CD4-positive, CD25-positive, alpha-beta regulatory T cell (primary cell): ENCODE measurements around the gene PHOX2A. TPM values are rescaled to one million over a fixed set of nuclear protein-coding genes. Genes with fewer than 3 reads are reported as not detected.

Experiments
- ATAC-seq, 2 donors: fragments of 150-1000 bp; cut with Tn5 transposase; one replicate each; pipeline ENCODE4 v1.10.0; 2021; ENCODE audit warnings: low read depth in 2 of 2, moderate number of reproducible peaks in 2 of 2, moderate library complexity in 1 of 2
- DNase-seq, 3 donors: peaks; one replicate each; pipeline versions ENCODE4 v3.0.0 to v3.0.0-alpha.2; 2012 to 2022; ENCODE audit warnings: mixed read lengths in 1 of 3
- H3K27ac ChIP-seq: one replicate; pipeline ENCODE4 v1.7.0; 2013; ENCODE audit warnings: mild to moderate bottlenecking, low read length; ENCODE audit not compliant: insufficient read depth, poor library complexity, severe bottlenecking
- H3K27me3 ChIP-seq: one replicate; pipeline ENCODE4 v1.7.0; 2013; ENCODE audit warnings: low read length; ENCODE audit not compliant: control insufficient read depth, insufficient read depth
- H3K36me3 ChIP-seq: one replicate; pipeline ENCODE4 v1.7.0; 2013; ENCODE audit warnings: mild to moderate bottlenecking, low read length, moderate library complexity; ENCODE audit not compliant: control insufficient read depth, insufficient read depth
- H3K4me1 ChIP-seq: 2 replicates; pipeline ENCODE4 v1.7.0; 2013; ENCODE audit warnings: mild to moderate bottlenecking, low read length; ENCODE audit not compliant: insufficient read depth, control insufficient read depth, poor library complexity, severe bottlenecking
- H3K4me3 ChIP-seq: one replicate; pipeline ENCODE4 v1.7.0; 2013; ENCODE audit warnings: low read depth, mild to moderate bottlenecking, low read length, moderate library complexity
- H3K9me3 ChIP-seq, 2 experiments: 1 replicate in 1 of 2; 2 replicates in 1 of 2; pipeline ENCODE4 v1.7.0; 2013; ENCODE audit warnings: low read length in 2 of 2, mild to moderate bottlenecking in 1 of 2, moderate library complexity in 1 of 2; ENCODE audit not compliant: control insufficient read depth in 2 of 2
- H3K27ac Mint-ChIP-seq, 3 donors: one replicate each; pipeline ENCODE4 v1.8.0; 2020 to 2022; ENCODE audit warnings: mild to moderate bottlenecking in 3 of 3, mixed read lengths in 3 of 3, moderate library complexity in 2 of 3
- H3K27me3 Mint-ChIP-seq: one replicate; pipeline ENCODE4 v1.8.0; 2022; ENCODE audit warnings: mild to moderate bottlenecking, mixed read lengths
- H3K36me3 Mint-ChIP-seq: one replicate; pipeline ENCODE4 v1.8.0; 2020; ENCODE audit warnings: mixed read lengths
- H3K4me1 Mint-ChIP-seq, 4 donors: one replicate each; pipeline ENCODE4 v1.8.0; 2020 to 2022; ENCODE audit warnings: mixed read lengths in 4 of 4, mild to moderate bottlenecking in 1 of 4
- H3K4me3 Mint-ChIP-seq, 4 donors: one replicate each; pipeline ENCODE4 v1.8.0; 2020 to 2022; ENCODE audit warnings: mild to moderate bottlenecking in 4 of 4, mixed read lengths in 4 of 4, moderate library complexity in 3 of 4
- H3K9me3 Mint-ChIP-seq, 7 donors: one replicate each; pipeline ENCODE4 v1.8.0; 2020 to 2022; ENCODE audit warnings: mixed read lengths in 7 of 7, mild to moderate bottlenecking in 3 of 7, moderate library complexity in 2 of 7
- polyA plus RNA-seq, 4 donors: library from polyadenylated mRNA; unstranded; fragments of 300-500 nt; fragmentation: Illumina TruSeq; gene quantifications; one replicate each; pipeline ENCODE4 v1.2.3, GENCODE V29; 2021
- total RNA-seq: library from RNA; stranded (reverse); gene quantifications from one replicate; pipeline ENCODE4 v1.2.3, GENCODE V29; 2022

PHOX2A gene
- total and polyA plus RNA-seq, 5 donors from 2014 or later, result not detected

DNA sequence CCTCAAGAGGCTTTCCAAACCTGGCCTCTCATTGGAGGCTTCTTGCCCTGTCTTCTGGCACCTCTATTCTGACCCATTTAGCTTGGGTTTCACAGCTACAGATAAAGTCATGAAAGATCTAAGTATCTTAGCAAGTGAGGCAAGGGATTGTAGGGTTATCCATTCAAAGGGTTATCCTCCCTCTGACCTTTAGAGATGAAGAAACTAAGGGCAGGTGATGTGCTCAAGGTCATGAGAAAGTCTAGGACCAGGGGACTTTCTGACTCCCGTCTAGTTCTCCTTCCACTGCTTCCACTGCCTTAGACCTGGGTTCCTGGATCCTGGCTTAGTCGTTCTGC, 7.2 kb downstream of the PHOX2A start:
- Histone ChIP-seq H3K4me3 (no peak overlapping the region), H3K27ac (no peak overlapping the region), H3K4me1 (peaks cover 18% of the 10 kb centered on the region), H3K36me3 (peaks cover 32% of the 10 kb centered on the region), H3K9me3 (no peaks in the 10 kb centered on the region), H3K27me3 (peaks cover 2% of the 10 kb centered on the region)
- peaks cover 27% of the 10 kb centered on the region for H3K27me3 Mint-ChIP-seq
- H3K4me1 Mint-ChIP-seq, result peaks cover 5 to 16% (median 10%) of the 10 kb centered on the region in 4 donors
- no peak for ATAC-seq
- peak overlapping the region in 1 of 3 donors; percentile 39 for H3K27ac Mint-ChIP-seq
- H3K4me3 Mint-ChIP-seq, result no peak overlapping the region
- DNase-seq, result no peak
- no peaks in the 10 kb centered on the region for H3K9me3 Mint-ChIP-seq
- peaks cover 18% of the 10 kb centered on the region for H3K36me3 Mint-ChIP-seq

DNA sequence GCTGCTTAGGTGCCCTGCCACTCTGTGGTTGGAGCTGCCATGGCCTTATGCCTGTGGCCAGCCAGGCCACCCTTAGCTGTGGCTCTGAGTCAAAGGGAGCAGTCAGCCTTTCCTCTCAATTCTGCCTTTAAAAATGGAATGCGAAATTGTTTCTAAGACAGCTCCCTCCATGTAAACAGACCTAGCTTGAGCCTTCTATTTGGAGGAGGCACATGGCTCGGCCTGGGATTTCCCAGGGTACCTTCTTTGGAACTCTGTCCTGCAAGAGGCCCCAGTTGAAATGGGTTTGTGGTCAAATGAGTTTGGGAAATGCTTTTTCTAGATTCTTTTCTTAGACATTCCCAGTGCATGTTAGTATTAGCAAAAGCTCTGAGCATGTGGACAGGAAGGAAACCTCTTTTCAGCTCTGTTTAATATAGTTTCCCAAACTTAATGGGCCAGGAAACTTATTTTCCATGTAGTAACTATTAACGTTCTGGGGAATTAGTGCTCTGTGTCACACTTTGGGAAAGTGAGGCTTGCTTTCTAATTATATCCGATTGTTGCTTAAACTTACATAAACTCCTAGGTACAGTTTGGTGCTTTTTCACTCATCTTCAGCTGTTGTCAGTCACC, 7.8 kb downstream of the PHOX2A start:
- H3K4me3 Mint-ChIP-seq, result no peak overlapping the region
- H3K27ac Mint-ChIP-seq, result peak overlapping the region in 1 of 3 donors; percentile 39
- H3K9me3 Mint-ChIP-seq, result no peaks in the 10 kb centered on the region
- H3K4me1 ChIP-seq, result peaks cover 18% of the 10 kb centered on the region
- no peak overlapping the region for H3K4me3 ChIP-seq
- H3K36me3 ChIP-seq, result peaks cover 37% of the 10 kb centered on the region
- no peaks in the 10 kb centered on the region for H3K9me3 ChIP-seq
- peaks cover 22% of the 10 kb centered on the region for H3K27me3 Mint-ChIP-seq
- peaks cover 5 to 15% (median 9%) of the 10 kb centered on the region in 4 donors for H3K4me1 Mint-ChIP-seq
- ATAC-seq, result no peak
- DNase-seq, result no peak
- no peak overlapping the region for H3K27ac ChIP-seq
- no peaks in the 10 kb centered on the region for H3K27me3 ChIP-seq
- peaks cover 23% of the 10 kb centered on the region for H3K36me3 Mint-ChIP-seq

DNA sequence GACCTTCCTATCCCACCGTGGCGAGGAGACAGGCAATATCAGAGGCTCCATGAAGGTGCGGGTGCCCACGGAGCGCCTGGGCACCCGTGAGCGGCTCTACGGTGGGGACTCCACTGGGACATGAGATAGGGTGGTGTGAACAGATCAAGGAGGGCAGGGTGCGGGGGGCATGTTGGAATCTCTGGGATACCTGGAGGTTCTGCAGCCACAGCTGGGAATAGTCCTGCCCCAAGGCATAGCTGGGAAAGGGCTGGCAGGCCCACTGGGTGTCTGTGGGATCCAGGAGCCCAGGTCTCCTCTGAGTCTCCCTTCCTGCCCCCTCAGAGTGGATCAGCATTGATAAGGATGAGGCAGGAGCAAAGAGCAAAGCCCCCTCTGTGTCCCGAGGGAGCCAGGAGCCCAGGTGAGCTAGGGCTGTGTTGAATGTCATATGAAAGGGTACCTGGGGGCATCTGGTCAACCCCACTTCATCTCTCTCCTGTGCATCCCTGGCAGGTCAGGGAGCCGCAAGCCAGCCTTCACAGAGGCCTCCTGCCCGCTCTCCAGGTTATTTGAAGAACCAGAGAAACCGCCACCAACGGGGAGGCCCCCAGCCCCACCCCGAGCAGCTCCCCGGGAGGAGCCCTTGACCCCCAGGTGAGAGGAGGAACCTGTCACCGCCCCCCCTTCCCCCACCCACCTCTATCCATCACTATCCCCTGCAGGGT, 8.5 kb downstream of the PHOX2A start:
- Mint-ChIP-seq H3K36me3 (peaks cover 24% of the 10 kb centered on the region), H3K27me3 (peaks cover 15% of the 10 kb centered on the region), H3K4me1 (peaks cover 4 to 10% (median 5%) of the 10 kb centered on the region in 4 donors), H3K9me3 (no peaks in the 10 kb centered on the region), H3K27ac (no peak overlapping the region), H3K4me3 (no peak overlapping the region)
- ATAC-seq (no peak), DNase-seq (no peak)
- Histone ChIP-seq H3K27me3 (no peaks in the 10 kb centered on the region), H3K4me1 (peaks cover 13% of the 10 kb centered on the region), H3K9me3 (no peaks in the 10 kb centered on the region), H3K36me3 (peaks cover 38% of the 10 kb centered on the region), H3K4me3 (no peak overlapping the region), H3K27ac (no peak overlapping the region)

- H3K4me3 Mint-ChIP-seq, result no peak overlapping the region
- no peaks in the 10 kb centered on the region for H3K9me3 Mint-ChIP-seq
- no peak overlapping the region for H3K27ac Mint-ChIP-seq
- ATAC-seq, result no peak
- Histone ChIP-seq H3K27me3 (no peaks in the 10 kb centered on the region), H3K4me3 (no peak overlapping the region), H3K27ac (no peak overlapping the region), H3K36me3 (peaks cover 42% of the 10 kb centered on the region), H3K9me3 (no peaks in the 10 kb centered on the region), H3K4me1 (peaks cover 7% of the 10 kb centered on the region)
- peaks cover 0 to 5% (median 2%) of the 10 kb centered on the region in 4 donors for H3K4me1 Mint-ChIP-seq
- peaks cover 24% of the 10 kb centered on the region for H3K36me3 Mint-ChIP-seq
- H3K27me3 Mint-ChIP-seq, result peaks cover 11% of the 10 kb centered on the region
- no peak for DNase-seq
Measured at GRCh38 chr11:72234920-72235319, 9.1 kb downstream of the PHOX2A start.

- Histone ChIP-seq H3K36me3 (peaks cover 46% of the 10 kb centered on the region), H3K9me3 (no peaks in the 10 kb centered on the region), H3K4me3 (no peak overlapping the region), H3K4me1 (peaks cover 2% of the 10 kb centered on the region), H3K27me3 (no peaks in the 10 kb centered on the region), H3K27ac (no peak overlapping the region)
- Mint-ChIP-seq H3K4me3 (no peak overlapping the region), H3K36me3 (peaks cover 24% of the 10 kb centered on the region), H3K9me3 (no peaks in the 10 kb centered on the region), H3K4me1 (peaks cover 0 to 5% (median 2%) of the 10 kb centered on the region in 4 donors), H3K27me3 (peaks cover 9% of the 10 kb centered on the region), H3K27ac (peak overlapping the region in 2 of 3 donors; percentile 6 to 17)
- ATAC-seq (no peak), DNase-seq (no peak)
Measured at GRCh38 chr11:72234514-72234830, 9.5 kb downstream of the PHOX2A start.

- no peak overlapping the region for H3K4me3 ChIP-seq
- Mint-ChIP-seq H3K27me3 (peaks cover 4% of the 10 kb centered on the region), H3K27ac (peak overlapping the region; percentile 6 to 87 (median 38)), H3K9me3 (no peaks in the 10 kb centered on the region), H3K4me3 (peak overlapping the region in 1 of 4 donors; percentile 2), H3K4me1 (peaks cover 0 to 4% (median 1%) of the 10 kb centered on the region in 4 donors), H3K36me3 (peaks cover 27% of the 10 kb centered on the region)
- no peak for ATAC-seq
- no peaks in the 10 kb centered on the region for H3K27me3 ChIP-seq
- DNase-seq, result no peak
- H3K9me3 ChIP-seq, result no peaks in the 10 kb centered on the region
- H3K27ac ChIP-seq, result no peak overlapping the region
- peaks cover 51% of the 10 kb centered on the region for H3K36me3 ChIP-seq
- no peaks in the 10 kb centered on the region for H3K4me1 ChIP-seq
Measured at GRCh38 chr11:72233773-72234513, 10.0 kb downstream of the PHOX2A start.

DNA sequence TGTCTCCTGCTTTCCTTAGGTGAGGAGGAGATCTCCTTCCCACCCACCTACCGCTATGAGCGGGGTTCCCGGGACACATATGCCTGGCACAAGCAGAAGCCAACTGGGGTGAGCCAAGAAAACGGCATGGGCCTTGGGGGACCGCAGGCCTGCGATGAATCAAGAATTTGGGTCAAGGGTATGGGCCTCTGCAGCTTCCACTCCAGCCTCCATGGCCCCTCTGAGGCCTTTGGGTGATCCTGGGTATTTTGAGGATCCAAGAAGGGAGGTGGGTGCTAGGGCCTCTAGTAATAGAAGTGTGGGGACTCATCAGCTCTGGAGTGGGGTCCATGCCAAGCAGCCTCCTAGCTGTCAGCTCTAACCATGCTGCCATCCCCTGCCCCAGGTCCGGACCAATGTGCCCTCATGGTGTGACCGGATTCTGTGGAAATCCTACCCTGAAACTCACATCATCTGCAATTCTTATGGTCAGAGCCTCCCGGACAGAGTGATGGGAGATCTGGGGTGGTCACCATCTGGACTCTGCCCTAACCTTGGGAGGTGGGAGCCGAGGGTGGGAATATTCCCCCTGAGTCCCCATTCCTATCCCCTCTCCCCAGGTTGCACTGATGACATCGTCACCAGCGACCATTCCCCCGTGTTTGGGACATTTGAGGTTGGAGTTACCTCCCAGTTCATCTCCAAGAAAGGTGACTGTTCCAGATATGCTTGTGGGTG, 10.8 kb downstream of the PHOX2A start:
- Mint-ChIP-seq H3K36me3 (peaks cover 27% of the 10 kb centered on the region), H3K27ac (peak overlapping the region in 1 of 3 donors; percentile 38), H3K4me1 (peaks cover 0 to 3% (median 0%) of the 10 kb centered on the region in 4 donors), H3K9me3 (no peaks in the 10 kb centered on the region), H3K4me3 (peak overlapping the region in 1 of 4 donors; percentile 2), H3K27me3 (no peaks in the 10 kb centered on the region)
- H3K4me3 ChIP-seq, result no peak overlapping the region
- ATAC-seq (no peak), DNase-seq (no peak)
- H3K4me1 ChIP-seq, result no peaks in the 10 kb centered on the region
- H3K27ac ChIP-seq, result no peak overlapping the region
- H3K36me3 ChIP-seq, result peaks cover 57% of the 10 kb centered on the region
- no peaks in the 10 kb centered on the region for H3K9me3 ChIP-seq
- H3K27me3 ChIP-seq, result no peaks in the 10 kb centered on the region
